Caki2 (cell line): ENCODE measurements around the gene PIMREG. TPM values are rescaled to one million over a fixed set of nuclear protein-coding genes. Genes with fewer than 3 reads are reported as not detected.

ENCODE experiments used
- DNase-seq: peaks from one replicate; pipeline ENCODE4 v3.0.0-alpha.2; 2015; ENCODE audit warnings: low read depth
- in situ Hi-C: cut with HindIII; loops from 2 replicates; pipeline ENCODE4 v1.10.0; 2016; ENCODE audit warnings: low sequenced_read_pairs, low pct_unique_long_range_greater_than_20kb, mixed read lengths
- total RNA-seq: library from RNA; depleted of rRNA; stranded (reverse); fragments of >200 nt; shearing (Covaris generic); gene quantifications from 2 replicates; pipeline ENCODE4 v1.2.3, GENCODE V29; 2014; ENCODE audit warnings: low replicate concordance; rRNA removed

Gene PIMREG, protein sequence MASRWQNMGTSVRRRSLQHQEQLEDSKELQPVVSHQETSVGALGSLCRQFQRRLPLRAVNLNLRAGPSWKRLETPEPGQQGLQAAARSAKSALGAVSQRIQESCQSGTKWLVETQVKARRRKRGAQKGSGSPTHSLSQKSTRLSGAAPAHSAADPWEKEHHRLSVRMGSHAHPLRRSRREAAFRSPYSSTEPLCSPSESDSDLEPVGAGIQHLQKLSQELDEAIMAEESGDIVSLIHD
- 49.2 and 59.2 TPM in 2 replicates for total RNA-seq

DNA sequence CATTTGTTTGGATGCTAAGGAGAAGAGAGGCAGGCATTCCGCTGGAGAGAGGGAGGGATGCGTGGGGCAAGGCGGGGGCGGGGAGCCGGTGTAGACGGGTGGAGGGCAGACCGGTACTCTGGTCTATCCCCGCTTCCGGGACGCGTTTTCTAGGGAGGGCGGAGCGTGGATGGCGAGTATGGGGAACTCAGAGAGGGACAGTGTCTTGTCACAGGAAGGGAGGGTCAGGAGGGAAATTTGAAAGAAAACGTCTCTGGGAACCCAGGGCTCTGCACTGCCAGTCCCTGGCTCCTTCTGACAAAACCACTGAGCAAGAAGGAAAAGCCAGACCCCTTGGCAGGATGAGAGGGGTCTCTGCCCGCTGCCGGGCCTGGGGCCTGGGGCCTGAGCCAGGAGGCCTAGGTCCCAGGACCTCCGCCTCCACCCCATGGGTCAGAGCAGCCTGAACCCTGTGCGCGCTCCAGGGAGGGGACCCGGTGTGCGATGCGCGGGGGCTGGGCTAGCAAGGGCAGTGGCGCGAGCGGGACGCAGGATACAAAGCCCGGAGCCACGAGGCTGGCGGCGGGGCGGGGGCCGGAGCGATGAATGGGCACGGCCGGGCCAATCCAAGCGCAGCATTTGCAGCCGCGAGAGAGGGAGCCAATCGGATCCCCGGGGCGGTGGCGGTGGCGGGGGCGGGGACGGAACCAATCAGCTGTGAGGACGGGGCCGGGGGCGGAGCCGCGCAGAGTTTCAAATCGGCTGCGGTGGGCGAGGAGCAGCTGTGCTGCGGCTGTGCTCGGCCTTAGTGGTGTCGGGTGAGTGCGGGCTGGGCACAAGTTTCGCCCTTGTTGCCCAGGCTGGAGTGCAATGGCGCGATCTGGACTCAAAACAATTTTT lies at the start of gene PIMREG:
TSS of gene PIMREG (plus strand) at position 764 of the 879 bp plus-strand sequence. CDS start 656 bp downstream, outside the sequence.
- peak; percentile 94 for DNase-seq

DNA sequence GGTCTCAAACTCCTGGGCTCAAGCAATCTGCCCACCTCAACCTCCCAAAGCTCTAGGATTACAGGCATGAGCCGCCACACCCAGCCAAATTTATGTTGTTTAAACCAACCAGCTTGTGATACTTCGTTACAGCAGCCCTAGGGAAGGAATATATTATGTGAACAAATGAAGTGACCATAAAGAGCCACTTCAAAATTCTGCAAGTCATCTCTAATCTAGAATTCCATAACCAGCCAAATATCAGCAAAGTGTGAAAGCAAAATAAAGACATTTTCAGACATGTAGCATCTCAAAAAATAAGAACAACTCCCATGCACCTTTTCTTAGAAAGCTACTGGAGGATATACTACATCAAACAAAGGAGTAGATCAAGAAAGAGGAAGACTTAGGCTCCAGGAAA lies 45.3 kb upstream of the PIMREG start:
- in situ Hi-C loops: no loop called here
- DNase-seq: no peak

More for the DNA sequence above, at the start of gene PIMREG:
- in situ Hi-C loops: no loop called here

DNA sequence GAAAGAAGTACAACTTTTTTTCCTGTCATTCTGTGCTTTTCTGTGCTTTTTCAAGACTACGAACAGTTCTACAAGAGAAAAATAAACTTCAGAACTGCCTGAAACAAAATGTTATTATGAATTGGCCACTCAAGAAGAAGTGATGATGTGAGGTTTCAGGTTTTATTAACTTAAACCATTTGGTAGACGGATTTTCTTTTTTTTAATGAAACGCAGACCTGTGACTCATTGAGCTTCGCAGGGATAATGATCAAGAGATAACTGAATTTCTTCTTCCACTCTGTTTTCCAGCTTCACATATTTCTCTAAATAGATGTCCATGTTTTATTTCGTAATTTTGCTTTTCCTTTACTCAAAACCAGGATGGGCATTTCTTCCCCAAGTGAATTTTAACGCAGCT lies 42.0 kb upstream of the PIMREG start:
- in situ Hi-C loops: no loop called here
- no peak for DNase-seq

DNA sequence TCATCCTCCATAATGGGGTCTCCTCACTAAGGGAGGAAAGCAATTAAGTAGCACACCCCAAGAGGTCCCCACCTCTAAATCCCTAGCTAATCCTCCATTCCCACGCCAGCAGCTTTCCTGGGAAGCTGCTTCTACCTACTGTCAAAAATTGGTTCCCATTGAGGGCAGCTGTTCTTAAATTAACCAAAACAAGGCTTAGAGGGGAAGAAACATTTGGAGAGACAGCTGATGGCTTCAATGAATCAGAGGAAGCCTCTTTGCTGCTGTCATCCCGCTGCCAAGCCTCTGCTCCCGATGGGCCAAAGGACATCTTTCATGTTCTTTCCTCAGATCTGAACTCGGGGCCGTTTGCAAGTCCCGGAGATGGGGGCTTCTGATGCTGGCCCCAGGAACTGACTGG lies 36.0 kb upstream of the PIMREG start:
- in situ Hi-C loops: no loop called here
- DNase-seq: no peak

DNA sequence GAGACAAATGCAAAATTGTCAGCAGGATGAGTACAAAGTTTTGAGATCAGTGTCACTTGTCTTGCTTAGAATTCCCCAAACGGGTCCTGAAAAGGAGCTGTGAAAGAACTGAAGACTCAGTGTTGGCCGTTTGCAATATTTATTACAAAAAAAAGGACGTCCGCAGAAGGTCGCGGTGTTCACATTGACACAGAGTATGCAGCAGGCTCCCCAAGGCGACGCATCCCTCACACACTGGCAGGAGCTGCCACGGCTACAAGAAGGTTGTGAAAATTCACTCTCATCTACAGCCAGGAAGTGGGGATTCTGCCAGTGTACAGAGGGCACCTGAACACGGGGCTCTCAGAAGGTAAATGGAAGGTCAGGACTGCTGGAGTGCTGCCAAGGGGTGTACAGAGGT lies 35.5 kb upstream of the PIMREG start:
- in situ Hi-C loops: no loop called here
- DNase-seq: no peak

DNA sequence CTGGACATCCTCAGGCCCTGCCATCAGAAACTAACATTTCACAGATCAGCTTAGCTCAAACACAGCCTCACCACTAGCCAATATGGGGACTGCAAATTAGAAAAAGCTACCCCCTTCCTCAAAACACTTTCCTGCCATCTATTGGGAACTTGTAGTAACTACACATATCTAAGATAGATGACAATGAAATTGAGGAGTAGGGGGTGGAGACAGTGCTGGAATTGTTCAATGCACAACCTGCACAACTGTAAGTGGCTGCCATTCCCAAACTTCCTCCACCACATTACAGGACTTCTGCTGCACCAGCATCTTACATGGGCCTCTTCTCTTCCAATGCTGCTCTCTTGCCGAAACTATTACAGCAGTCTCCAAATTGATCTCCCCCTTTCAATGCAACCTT lies 31.2 kb upstream of the PIMREG start:
- DNase-seq: peak; percentile 50
- in situ Hi-C loops: no loop called here

DNA sequence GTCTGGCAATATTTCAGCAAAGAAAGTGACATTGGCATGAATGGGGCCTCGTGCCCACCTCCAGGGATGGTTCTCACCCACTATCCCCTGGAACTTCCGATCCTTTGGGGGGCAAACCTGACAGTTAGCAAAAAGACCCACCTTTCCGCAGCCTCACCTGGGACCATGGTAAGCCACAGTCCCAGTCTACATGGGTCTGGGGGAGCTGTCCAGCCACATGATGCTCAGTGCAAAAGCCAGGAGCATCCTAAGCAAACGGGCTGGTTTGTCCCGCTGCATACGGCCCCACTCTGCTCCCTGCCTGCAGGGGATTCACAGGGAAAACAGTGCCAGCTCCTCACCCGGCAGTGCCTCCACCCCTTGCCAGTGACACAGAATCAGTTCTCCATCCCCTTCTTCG lies 28.6 kb upstream of the PIMREG start:
- in situ Hi-C loops: no loop called here
- DNase-seq: no peak

DNA sequence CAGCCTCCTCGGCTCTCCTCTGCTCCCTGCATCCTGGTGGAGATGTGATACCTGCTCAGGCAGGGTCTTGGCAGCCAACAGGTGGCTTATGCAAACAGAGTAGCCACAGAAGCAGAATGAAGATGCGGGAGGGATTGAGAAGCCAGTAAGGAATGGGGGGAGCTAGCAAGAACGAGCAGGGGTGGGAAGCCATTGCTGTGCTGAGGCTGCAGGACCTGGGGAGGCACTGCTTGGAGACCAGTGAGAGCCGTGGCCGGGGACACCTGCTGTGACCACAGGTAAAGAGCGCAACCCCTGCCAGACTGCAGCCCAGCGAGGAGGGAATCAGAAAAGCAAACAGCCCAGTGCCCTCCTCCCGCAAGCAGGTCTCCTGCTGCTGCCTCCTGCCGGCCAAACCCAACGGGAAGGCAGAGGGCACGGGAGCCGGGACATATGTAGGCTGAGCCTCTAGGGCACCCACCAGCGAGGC lies 24.0 kb upstream of the PIMREG start:
- no peak for DNase-seq
- in situ Hi-C loops: no loop called here

DNA sequence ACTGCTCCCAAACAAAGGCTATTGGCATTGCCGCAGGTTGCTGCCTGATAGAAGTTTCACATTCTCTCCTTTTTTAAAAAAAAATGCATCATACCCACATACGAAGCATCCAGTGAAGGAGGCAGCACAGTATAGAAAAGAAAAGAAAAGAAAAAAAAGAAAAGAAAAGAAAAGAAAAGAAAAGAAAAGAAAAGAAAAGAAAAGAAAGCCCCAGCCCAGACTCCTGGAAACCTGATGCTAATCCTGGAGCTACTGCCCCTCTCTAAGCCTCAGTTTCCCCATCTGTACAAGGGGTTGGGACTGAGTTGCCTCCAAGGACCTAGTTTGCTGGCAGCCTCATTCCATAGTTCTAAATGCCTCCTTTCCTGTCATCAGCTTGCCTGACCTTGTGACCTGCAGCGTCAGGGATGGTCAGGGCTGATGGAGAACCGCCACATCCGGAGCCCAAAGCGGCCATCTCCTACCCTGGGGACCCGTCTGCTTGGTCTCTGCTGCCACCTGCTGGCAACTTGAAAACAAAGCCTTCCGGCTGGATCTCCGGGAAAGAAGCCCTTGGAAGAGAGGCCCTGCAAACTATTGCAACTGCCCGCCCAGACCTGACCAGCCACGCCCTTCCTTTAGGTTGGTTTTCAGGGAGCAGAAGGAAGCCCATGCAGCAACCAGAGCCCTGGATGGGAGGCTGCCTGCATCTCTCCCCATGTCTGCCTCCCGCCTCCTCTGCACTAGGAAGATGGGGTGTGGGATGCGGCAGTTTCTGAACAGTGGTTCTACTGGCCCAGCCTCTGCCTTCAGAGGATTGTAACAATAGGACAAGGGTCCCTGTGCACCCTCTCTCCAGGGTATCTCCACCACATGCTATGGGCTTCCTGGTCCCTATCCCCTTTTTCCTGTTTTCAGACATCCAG lies 22.3 kb upstream of the PIMREG start:
- in situ Hi-C loops: no loop called here

DNA sequence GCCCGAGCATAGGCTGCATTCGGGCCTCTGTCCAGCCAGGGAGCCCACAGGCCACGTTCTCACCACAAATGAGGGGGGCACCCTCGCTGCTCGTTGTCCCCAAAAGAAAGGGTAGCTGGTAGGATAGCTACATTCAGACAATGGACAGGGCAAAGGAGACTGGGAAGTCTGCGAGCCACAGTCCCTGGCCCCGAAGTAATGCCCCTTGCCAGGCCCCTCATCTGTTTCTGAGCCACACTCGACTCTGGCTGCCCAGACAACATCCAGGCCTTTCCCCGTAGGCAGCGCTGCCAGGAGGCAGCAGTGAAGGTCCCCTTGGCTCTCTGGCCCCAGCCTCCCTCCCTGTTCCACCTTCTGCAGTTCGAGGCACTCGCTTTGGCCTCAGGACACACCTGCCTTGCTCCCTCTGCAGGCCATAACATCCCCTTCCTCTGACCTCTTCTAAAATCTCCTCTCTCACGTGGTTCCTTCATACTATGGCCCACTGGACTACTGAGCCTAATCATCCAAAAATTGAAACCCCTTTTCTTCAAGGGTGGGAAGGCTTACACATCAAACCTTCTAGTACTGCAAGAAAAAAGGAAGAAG lies 21.5 kb upstream of the PIMREG start:
- in situ Hi-C loops: no loop called here
- no peak for DNase-seq

More for the DNA sequence above, 22.3 kb upstream of the PIMREG start:
- peak; percentile 73 for DNase-seq

DNA sequence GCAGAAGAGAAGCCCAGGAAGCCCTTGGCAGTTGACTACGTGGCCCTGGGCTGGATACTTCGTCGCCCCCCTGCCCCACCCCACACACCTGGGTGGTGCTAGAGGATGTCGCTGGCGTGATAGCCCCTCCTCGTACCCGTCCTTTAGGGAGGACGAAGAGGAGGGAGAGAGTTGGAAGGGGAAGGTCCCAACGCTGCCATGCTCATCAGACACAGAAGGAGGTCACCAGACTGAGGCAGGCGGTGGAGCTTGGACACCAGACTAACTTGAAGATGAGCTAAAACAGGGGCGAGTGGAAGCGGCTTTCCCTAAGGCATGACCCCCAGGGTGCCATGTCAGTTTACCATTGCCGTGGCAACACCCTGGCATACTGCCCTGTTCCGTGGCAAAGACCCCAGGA lies 20.3 kb upstream of the PIMREG start:
- no peak for DNase-seq
- in situ Hi-C loops: no loop called here

DNA sequence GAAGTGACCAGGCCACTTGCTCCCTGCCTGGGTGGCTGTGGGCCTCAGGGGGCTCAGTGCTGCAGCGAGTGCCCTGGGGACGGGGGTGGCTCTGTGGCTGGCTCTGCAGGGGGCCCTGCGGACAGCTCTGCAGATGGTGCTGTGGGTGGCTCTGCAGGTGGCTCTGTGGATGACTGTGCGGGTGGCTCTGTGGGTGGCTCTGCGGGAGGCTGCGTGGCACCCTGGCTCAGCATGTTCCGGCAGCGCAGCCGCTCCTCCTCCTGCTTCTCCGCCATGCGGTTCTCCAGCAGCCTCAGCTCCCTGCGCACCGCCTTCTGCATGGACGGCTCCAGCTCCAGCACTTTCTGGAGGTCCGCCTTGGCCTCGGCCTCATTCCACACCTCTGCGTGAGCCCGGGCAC lies 18.8 kb upstream of the PIMREG start:
- no peak for DNase-seq
- in situ Hi-C loops: no loop called here

DNA sequence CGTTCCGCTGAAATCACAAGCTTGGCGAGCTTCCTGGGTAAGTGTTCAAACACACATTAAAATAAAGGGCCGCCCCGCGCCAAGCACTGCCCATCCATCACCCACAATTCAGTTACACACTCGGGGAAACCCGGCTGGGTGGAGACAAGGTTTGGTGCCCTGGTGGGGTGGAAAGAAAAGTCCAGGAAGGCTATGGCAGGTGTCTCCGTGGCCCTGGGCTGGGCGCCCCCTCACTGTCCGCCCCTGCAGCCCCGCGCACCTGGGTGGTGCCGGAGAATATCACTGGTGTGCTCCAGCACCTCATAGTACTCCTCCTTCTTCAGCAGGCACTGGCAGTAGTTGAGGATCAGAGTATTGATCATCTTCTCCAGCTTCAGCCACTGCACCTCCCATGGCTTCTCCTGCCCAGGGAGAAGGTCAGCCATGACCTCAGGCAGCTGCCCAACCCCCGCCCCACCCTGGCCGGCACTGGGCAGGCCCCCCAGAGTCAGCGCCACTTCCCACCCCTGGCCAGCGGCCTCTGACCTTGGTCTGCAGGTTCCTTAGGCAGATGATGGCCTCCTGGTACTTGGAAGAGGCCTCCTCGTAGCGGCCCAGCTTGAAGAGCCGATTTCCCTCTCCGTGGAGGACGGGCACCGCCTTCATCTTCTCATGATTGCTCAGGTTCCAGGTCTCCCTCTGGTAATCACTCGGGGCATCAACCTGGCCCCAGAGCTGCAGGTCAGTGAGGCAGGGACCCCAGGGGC lies 17.7 kb upstream of the PIMREG start:
- no peak for DNase-seq
- in situ Hi-C loops: no loop called here

DNA sequence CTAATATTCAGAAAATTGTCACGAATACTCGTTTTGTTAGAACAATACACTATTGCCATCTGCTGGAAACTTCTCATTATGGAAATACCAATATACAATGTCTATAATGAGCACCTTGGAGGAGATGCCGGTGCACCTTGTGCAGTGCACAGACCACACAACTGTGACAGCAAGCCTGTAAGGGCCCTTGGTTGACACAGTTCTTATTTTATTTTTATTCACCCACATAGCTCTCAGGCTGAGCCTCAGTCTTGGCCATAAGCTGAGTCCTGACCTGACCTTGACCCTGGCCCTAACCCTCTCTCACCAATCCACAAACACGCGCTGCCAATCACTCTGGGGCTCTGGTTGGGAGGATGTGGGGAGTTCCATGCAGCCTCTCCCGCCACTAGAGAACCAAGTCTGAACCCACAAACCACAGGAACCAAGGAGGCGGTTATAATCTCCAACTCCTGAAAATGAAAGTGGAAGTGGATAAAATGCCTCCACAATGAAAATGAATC lies 16.9 kb upstream of the PIMREG start:
- DNase-seq: no peak
- in situ Hi-C loops: no loop called here

DNA sequence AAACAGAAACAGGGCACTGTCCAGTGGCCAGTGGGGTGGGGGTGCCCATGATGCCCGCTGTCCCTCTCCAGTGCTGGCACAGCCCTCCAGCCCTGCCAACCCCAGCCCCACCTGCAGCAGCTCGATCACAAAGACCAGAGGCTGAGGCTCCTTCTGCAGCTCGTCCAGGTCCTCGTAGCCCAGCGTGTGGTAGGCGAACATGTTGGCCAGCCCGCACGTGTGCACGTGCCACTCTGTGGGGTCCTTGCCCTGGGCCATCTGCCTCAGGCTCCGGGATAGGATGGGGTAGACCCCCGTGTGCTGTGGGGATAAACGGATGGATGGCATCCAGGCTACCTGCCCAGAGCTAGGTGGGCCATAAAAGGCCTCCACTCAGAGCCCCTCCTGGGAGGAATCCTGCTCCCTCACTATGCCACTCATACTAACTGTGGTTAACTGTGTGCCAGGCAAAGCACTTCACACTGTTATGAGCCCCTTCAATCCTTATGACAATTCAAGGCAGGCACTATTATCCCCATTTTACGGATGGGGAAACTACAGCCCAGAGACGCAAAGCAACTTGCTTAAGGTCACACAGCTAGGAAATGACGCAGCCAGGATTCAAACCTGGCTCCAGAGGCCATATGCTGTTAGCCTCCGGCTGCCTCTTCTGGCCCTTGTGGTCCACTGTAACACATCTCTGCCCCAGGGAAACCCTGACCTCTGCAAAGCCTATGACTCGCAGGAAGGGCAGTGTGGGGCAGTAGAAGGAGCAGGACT lies 15.9 kb upstream of the PIMREG start:
- no peak for DNase-seq
- in situ Hi-C loops: no loop called here

DNA sequence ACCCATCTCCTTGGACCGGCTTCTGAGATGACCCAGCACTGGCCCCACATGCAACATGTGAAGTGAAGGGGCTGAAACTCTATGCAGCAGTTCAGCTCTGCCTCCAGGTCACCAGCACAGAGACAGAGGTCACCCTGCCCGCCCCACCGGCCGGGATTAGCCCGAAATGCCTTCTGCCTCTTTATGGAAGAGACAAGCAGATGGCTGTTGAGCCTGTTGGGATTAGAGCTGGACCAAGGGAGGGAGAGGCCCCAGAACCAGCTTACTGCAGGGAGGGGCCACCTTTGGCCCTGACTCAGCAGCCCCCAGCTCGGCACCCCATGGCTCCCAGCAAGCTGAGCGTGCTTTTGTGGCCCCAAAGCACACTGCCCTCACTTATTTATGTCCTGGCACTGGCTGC lies 15.0 kb upstream of the PIMREG start:
- DNase-seq: no peak
- in situ Hi-C loops: no loop called here

DNA sequence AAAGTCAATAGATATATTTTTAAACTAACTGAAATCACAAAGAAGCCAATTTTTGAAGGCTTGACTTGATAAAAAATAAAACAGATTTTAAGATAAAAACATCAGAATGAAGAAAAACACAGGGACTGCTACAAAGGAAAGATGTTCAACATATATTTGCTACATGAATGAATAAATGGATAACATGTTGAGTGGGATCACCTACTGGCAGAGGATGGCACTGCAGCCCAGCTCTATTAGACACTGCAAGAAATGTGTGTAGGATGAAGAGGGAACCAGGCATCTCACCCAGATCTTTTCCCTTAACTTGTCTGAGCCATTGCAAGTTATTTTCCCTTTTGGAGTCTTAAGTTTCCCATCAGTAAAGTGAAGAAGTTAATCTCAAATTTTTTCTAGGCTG lies 13.5 kb upstream of the PIMREG start:
- no peak for DNase-seq

More for the DNA sequence above, 13.5 kb upstream of the PIMREG start:
- in situ Hi-C loops: no loop called here
